Measurements from ENCODE around the gene C6orf47.

The C6orf47 gene

GRCh38 chr6:31657406-31658157 lies 3.0 kb downstream of the C6orf47 start:
- DNase-seq (ENCODE audit: extremely low read depth, low read depth) = no peak
- TF ChIP-seq CTCF (IDR thresholded peaks at IDR 0.05; ENCODE audit: low read depth, low read length) = no peak

- DNase-seq (ENCODE audit: extremely low read depth, low read depth) = no peak
- TF ChIP-seq CTCF (IDR thresholded peaks at IDR 0.05; ENCODE audit: low read depth, low read length) = no peak
These were observed 5.0 kb downstream of the C6orf47 start, which contains the start of gene APOM for GRCh38 chr6:31655349-31656237. APOM (plus strand) TSS chr6:31655894; CDS start chr6:31655967, 73 bp downstream.

- no peak for TF ChIP-seq CTCF (IDR thresholded peaks at IDR 0.05; ENCODE audit: low read depth, low read length)
- no peak for DNase-seq (ENCODE audit: extremely low read depth, low read depth)
These were observed 5.8 kb downstream of the C6orf47 start for GRCh38 chr6:31654574-31655348.

- peak; percentile 9 for TF ChIP-seq CTCF (IDR thresholded peaks at IDR 0.05; ENCODE audit: low read depth, low read length)
- DNase-seq (ENCODE audit: extremely low read depth, low read depth) = no peak
These were observed 7.5 kb downstream of the C6orf47 start for GRCh38 chr6:31652925-31653724.

- TF ChIP-seq CTCF (IDR thresholded peaks at IDR 0.05; ENCODE audit: low read depth, low read length) = no peak
- DNase-seq (ENCODE audit: extremely low read depth, low read depth) = peak; percentile 53
These were observed 8.9 kb downstream of the C6orf47 start for GRCh38 chr6:31651602-31652191.

GRCh38 chr6:31645325-31645724 lies 15.3 kb downstream of the C6orf47 start:
- TF ChIP-seq CTCF (IDR thresholded peaks at IDR 0.05; ENCODE audit: low read depth, low read length) = no peak
- DNase-seq (ENCODE audit: extremely low read depth, low read depth) = no peak

All from AG09319 (cell line).